HepG2 (cell line): ENCODE data around the gene SZRD1. TPM values are rescaled to one million over a fixed set of nuclear protein-coding genes. Genes with fewer than 3 reads are reported as not detected.
A peak's percentile ranks its signal among the peaks of the same experiment; 100 is the strongest.

Experiments used
- CREM ChIP-seq, 2 experiments: sonication (generic) in 1 of 2; formaldehyde crosslinking in 1 of 2; IDR thresholded peaks; 2 replicates each; pipeline versions ENCODE4 v1.4.0 to v1.6.1; 2016 to 2020; ENCODE audit warnings: antibody characterized with exemption in 1 of 2, mild to moderate bottlenecking in 1 of 2, missing genetic modification reagents in 1 of 2
- E2F2 ChIP-seq: sonication (generic); formaldehyde crosslinking; IDR thresholded peaks from 2 replicates; pipeline ENCODE4 v1.4.0; 2020; ENCODE audit warnings: missing genetic modification reagents, borderline replicate concordance
- HMGXB4 ChIP-seq, 2 experiments: sonication (generic) in 1 of 2; formaldehyde crosslinking in 1 of 2; IDR thresholded peaks; 2 replicates each; pipeline versions ENCODE4 v1.4.0 to v1.6.1; 2018 to 2020; ENCODE audit warnings: missing genetic modification reagents in 2 of 2, borderline replicate concordance in 1 of 2, low read depth in 1 of 2, mild to moderate bottlenecking in 1 of 2, missing biosample characterization in 1 of 2
- IRX3 ChIP-seq: sonication (generic); formaldehyde crosslinking; IDR thresholded peaks from 2 replicates; pipeline ENCODE4 v1.8.1; 2023; ENCODE audit warnings: mild to moderate bottlenecking, low read depth, missing genetic modification reagents, borderline replicate concordance
- PAX8 ChIP-seq: sonication (generic); formaldehyde crosslinking; IDR thresholded peaks from 2 replicates; pipeline ENCODE4 v1.8.0; 2022; ENCODE audit warnings: mild to moderate bottlenecking, missing genetic modification reagents, borderline replicate concordance
- RFXAP ChIP-seq: sonication (generic); formaldehyde crosslinking; IDR thresholded peaks from 2 replicates; pipeline ENCODE4 v1.4.0; 2020; ENCODE audit warnings: missing genetic modification reagents, borderline replicate concordance
- RORA ChIP-seq: sonication (generic); formaldehyde crosslinking; IDR thresholded peaks from 2 replicates; pipeline ENCODE4 v1.5.0; 2020; ENCODE audit warnings: mild to moderate bottlenecking, missing genetic modification reagents, moderate library complexity
- TCF12 ChIP-seq, 2 experiments: fragments of 450-650 bp in 1 of 2; sonication (generic) in 1 of 2; formaldehyde crosslinking in 1 of 2; IDR thresholded peaks; 2 replicates each; pipeline versions ENCODE4 v1.6.1 to v1.8.0; 2017 to 2022; ENCODE audit warnings: antibody characterized with exemption in 1 of 2, mild to moderate bottlenecking in 1 of 2, missing genetic modification reagents in 1 of 2, moderate library complexity in 1 of 2
- ZBTB3 ChIP-seq: sonication (generic); formaldehyde crosslinking; IDR thresholded peaks from 2 replicates; pipeline ENCODE4 v1.4.0; 2020; ENCODE audit warnings: low read depth, mild to moderate bottlenecking, moderate library complexity, missing genetic modification reagents, borderline replicate concordance
- ZFP90 ChIP-seq: sonication (generic); formaldehyde crosslinking; IDR thresholded peaks from 2 replicates; pipeline ENCODE4 v1.8.0; 2022; ENCODE audit warnings: missing genetic modification reagents, mild to moderate bottlenecking, inconsistent platforms, borderline replicate concordance
- ZFYVE20 ChIP-seq: sonication (generic); formaldehyde crosslinking; IDR thresholded peaks from 2 replicates; pipeline ENCODE4 v1.8.0; 2023; ENCODE audit warnings: low read depth, mild to moderate bottlenecking, moderate library complexity, missing genetic modification reagents, borderline replicate concordance
- ZNF138 ChIP-seq: sonication (generic); formaldehyde crosslinking; IDR thresholded peaks from 2 replicates; pipeline ENCODE4 v1.5.0; 2020; ENCODE audit warnings: mild to moderate bottlenecking, low read depth, missing genetic modification reagents
- ZNF414 ChIP-seq: sonication (generic); formaldehyde crosslinking; IDR thresholded peaks from 2 replicates; pipeline ENCODE4 v1.5.0; 2020; ENCODE audit warnings: missing genetic modification reagents
- ZNF451 ChIP-seq: sonication (generic); formaldehyde crosslinking; IDR thresholded peaks from 2 replicates; pipeline ENCODE4 v1.5.0; 2020; ENCODE audit warnings: mild to moderate bottlenecking, missing genetic modification reagents
- ZNF546 ChIP-seq: sonication (generic); formaldehyde crosslinking; conservative IDR thresholded peaks from 2 replicates; pipeline ENCODE4 v1.8.1; 2023; ENCODE audit warnings: mild to moderate bottlenecking, missing genetic modification reagents
- ZNF567 ChIP-seq: sonication (generic); formaldehyde crosslinking; IDR thresholded peaks from 2 replicates; pipeline ENCODE4 v1.8.1; 2023; ENCODE audit warnings: mild to moderate bottlenecking, missing genetic modification reagents, borderline replicate concordance
- polyA plus RNA-seq, 8 experiments: library from polyadenylated mRNA; depleted of rRNA in 3 of 8; stranded (reverse) in 7 of 8; unstranded in 1 of 8; fragments of >200 nt; fragmentation: Illumina TruSeq in 4 of 8; extraction: Trizol in 4 of 8; gene quantifications; 2 replicates each; pipeline versions ENCODE4 v1.2.1 to v1.2.3, GENCODE V29; 2011 to 2016; ENCODE audit warnings: low read depth in 4 of 8, missing spikeins in 1 of 8, mixed read lengths in 1 of 8; ENCODE audit not compliant: insufficient read depth in 1 of 8
- total RNA-seq, 5 experiments: library from RNA; depleted of rRNA; stranded (reverse); fragments of >200 nt; fragmentation: Illumina TruSeq; extraction: Trizol; gene quantifications; 2 replicates each; pipeline ENCODE4 v1.2.3, GENCODE V29; 2016; ENCODE audit warnings: low read depth in 1 of 5
- TF ChIP-seq, protein P1 (sequence below): sonication (generic); formaldehyde crosslinking; conservative IDR thresholded peaks from 2 replicates; pipeline ENCODE4 v1.4.0; 2020; ENCODE audit warnings: missing genetic modification reagents
- TF ChIP-seq, protein P2 (sequence below): sonication (generic); formaldehyde crosslinking; IDR thresholded peaks from 2 replicates; pipeline ENCODE4 v1.8.1; 2023; ENCODE audit warnings: missing genetic modification reagents, mild to moderate bottlenecking, borderline replicate concordance
- TF ChIP-seq, protein P3 (sequence below): sonication (generic); formaldehyde crosslinking; IDR thresholded peaks from 2 replicates; pipeline ENCODE4 v1.8.0; 2022; ENCODE audit warnings: mild to moderate bottlenecking, missing genetic modification reagents

Gene SZRD1
- total and polyA plus RNA-seq, 2 of the 13 experiments (the other 11 are each of a cell fraction or from before 2014, with no cell fraction given): 28.5 to 41.4 TPM

DNA sequence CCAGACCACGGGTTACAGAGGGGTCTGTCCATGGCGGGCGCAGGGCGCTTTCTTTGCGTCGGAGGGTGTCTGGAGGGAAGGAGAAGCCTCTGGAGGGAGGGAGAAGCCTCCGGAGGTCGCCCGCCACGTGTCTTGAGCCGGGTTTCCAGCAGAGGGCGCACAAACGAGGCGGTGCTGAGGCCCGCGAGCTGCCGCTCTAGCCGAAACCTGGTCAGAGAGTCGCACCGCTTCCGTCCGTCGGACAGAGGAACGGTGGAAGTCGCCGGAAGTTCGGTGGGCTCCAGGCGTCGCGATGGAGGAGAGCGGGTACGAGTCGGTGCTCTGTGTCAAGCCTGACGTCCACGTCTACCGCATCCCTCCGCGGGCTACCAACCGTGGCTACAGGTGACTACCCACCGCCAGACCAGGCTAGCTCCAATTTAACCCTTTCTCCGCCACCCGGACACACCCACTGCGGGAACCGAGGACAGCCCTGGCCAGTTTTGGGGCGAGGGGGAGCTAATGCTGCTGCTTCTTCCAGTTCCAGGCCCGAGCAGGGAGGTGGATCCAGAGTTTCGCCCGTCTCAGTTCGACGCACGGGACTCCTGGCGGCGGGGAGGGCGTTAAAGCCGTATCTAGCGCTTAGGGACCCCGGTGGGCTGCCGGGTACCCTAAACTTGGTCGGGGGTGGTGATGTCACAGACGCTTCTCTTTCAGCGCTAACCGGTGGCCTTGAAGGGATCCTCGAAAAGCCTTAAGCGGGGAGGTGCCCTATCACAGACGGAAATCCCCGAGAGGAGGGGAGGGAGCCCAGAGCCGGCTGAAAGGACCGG lies 73.6 kb downstream of the SZRD1 start, which contains the start of gene NECAP2 (continued):
- TF ChIP-seq ZNF414 (peak; percentile 86), RORA (CRISPR knock-in tag) (no peak), ZFYVE20 (CRISPR knock-in tag) (no peak), HMGXB4 (CRISPR knock-in tag; IDR thresholded peaks at IDR 0.05; ENCODE audit: borderline replicate concordance in 1 of 2, low read depth in 1 of 2) (peak; percentile 98 to 99), ZNF138 (CRISPR knock-in tag) (peak; percentile 81; the same call in 1 of the 2 replicates), ZNF451 (CRISPR knock-in tag) (0 out of 2 replicates have a peak, but pooled peaks have one; percentile 45), E2F2 (CRISPR knock-in tag) (no peak), RFXAP (CRISPR knock-in tag) (peak; percentile 73; the same call in 1 of the 2 replicates), CREM (IDR thresholded peaks at IDR 0.05) (peak; percentile 79), CREM (CRISPR knock-in tag; IDR thresholded peaks at IDR 0.05) (no peak), ZFP90 (CRISPR knock-in tag) (peak; percentile 61; the same call in 1 of the 2 replicates), ZNF567 (CRISPR knock-in tag) (peak; percentile 83; the same call in 1 of the 2 replicates), ZBTB3 (peak; percentile 73; the same call in 1 of the 2 replicates), PAX8 (CRISPR knock-in tag) (no peak; the same call in 1 of the 2 replicates), IRX3 (CRISPR knock-in tag) (no peak), TCF12 (IDR thresholded peaks at IDR 0.05) (no peak), TCF12 (CRISPR knock-in tag; IDR thresholded peaks at IDR 0.05) (0 out of 2 replicates have a peak, but pooled peaks have one; percentile 44), ZNF546 (peak; percentile 26; the same call in 1 of the 2 replicates)
- TF ChIP-seq, protein P1, sequence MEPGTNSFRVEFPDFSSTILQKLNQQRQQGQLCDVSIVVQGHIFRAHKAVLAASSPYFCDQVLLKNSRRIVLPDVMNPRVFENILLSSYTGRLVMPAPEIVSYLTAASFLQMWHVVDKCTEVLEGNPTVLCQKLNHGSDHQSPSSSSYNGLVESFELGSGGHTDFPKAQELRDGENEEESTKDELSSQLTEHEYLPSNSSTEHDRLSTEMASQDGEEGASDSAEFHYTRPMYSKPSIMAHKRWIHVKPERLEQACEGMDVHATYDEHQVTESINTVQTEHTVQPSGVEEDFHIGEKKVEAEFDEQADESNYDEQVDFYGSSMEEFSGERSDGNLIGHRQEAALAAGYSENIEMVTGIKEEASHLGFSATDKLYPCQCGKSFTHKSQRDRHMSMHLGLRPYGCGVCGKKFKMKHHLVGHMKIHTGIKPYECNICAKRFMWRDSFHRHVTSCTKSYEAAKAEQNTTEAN: peak; percentile 60; the same call in 1 of the 2 replicates
- TF ChIP-seq, protein P2, sequence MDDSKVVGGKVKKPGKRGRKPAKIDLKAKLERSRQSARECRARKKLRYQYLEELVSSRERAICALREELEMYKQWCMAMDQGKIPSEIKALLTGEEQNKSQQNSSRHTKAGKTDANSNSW (CRISPR knock-in tag): no peak; the same call in 1 of the 2 replicates
- TF ChIP-seq, protein P3, sequence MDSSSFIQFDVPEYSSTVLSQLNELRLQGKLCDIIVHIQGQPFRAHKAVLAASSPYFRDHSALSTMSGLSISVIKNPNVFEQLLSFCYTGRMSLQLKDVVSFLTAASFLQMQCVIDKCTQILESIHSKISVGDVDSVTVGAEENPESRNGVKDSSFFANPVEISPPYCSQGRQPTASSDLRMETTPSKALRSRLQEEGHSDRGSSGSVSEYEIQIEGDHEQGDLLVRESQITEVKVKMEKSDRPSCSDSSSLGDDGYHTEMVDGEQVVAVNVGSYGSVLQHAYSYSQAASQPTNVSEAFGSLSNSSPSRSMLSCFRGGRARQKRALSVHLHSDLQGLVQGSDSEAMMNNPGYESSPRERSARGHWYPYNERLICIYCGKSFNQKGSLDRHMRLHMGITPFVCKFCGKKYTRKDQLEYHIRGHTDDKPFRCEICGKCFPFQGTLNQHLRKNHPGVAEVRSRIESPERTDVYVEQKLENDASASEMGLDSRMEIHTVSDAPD (CRISPR knock-in tag): no peak
